Right ventricle myocardium superior (tissue), 1 donor: ENCODE results near the gene PTPRN2. TPM values are rescaled to one million over a fixed set of nuclear protein-coding genes. Genes with fewer than 3 reads are reported as not detected.
"Not testable (repeated sequence)": the region's sequence is repeated elsewhere in the genome, so short reads cannot be mapped to it uniquely, and the experiment has no call there.

Experiments
- ATAC-seq: fragments of 200-7000 bp; cut with Tn5 transposase; one replicate; pipeline ENCODE4 v1.9.1; 2020; ENCODE audit warnings: mild to moderate bottlenecking; ENCODE audit not compliant: poor library complexity
- DNase-seq: peaks from one replicate; pipeline ENCODE4 v3.0.0-alpha.2; 2020
- intact Hi-C: fragments of 100-400 bp; cut with DNase I; formaldehyde crosslinking; loops from one replicate; pipeline ENCODE4 v1.11.2; 2022
- total RNA-seq: library from RNA; stranded (reverse); fragmentation: NEBNext Ultra II Directional; extraction: Animal tissue kit (Norgen Biotek cat#: 25700); gene quantifications from one replicate; pipeline ENCODE4 v1.2.1, GENCODE V29; 2021
- donor health status: DM: no; HTN: yes; CAD: no; lungs with severe emphysema.

The PTPRN2 gene
- total RNA-seq, 1 donor from 2014 or later: 1.2 TPM

DNA sequence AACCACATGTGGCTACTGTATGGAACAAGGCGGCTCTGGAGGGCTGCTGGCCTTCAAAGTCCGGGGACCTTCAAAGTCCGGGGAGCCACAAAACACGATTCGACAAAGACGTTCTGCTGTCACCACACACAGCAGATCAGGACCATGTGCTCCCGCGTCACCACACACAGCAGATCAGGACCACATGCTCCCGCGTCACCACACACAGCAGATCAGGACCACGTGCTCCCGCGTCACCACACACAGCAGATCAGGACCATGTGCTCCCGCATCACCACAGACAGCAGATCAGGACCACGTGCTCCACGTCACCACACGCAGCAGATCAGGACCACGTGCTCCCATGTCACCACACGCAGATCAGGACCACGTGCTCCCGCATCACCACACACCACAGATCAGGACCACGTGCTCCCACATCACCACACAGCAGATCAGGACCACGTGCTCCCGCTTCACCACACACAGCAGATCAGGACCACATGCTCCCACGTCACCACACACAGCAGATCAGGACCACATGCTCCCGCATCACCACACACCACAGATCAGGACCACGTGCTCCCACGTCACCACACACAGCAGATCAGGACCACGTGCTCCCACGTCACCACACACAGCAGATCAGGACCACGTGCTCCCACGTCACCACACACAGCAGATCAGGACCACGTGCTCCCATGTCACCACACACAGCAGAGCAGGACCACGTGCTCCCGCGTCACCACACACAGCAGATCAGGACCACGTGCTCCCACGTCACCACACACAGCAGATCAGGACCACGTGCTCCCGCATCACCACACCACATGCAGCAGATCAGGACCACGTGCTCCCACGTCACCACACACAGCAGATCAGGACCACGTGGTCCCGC lies 1024.9 kb downstream of the PTPRN2 start:
- DNase-seq, intact Hi-C loops, ATAC-seq: not testable (repeated sequence)

DNA sequence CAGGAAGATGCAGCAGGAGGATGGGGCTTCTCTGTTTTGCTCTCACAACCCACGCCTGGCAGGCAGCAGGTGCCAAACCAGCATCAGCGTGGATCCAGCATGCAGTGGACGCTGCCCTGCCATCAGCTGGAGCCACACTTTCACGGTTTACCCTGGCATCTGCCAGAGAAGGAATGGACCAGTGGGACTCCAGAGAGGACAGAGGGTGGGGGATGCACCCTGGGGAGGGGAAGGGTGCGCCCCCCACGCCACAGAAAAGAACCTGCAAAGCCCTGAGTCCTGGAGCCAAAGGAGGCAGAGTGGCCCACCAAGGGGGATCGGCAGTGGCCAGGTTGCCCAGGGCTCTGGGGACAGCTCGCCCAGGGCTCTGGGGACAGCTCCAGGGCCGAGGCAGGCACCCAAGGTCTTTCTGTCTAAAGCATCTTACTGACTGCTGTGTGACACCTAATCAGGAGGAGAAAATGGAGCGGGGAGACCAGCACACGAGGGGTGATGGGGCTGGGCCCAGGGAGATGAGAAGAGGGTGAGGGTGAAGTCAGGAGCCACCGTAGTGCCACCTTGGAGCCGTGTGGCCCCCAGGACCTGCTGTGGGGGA lies 1025.7 kb downstream of the PTPRN2 start:
- intact Hi-C loops: no loop called here
- DNase-seq: no peak
- no peak for ATAC-seq

DNA sequence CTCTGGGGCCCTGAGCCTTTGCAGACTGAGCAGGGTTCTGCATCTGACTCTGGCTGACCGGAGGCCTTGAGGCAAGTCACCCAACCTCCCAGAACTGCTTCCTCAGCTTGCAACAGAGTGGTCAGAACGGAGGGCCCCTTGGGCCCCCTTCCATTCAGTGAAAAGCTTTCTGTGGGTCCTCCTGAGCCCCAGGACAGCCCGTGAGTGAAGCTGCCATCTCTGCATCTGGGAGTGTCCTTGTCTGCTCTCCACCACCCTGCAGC lies 1026.2 kb downstream of the PTPRN2 start:
- intact Hi-C loops: no loop called here
- DNase-seq (no peak), ATAC-seq (no peak)

DNA sequence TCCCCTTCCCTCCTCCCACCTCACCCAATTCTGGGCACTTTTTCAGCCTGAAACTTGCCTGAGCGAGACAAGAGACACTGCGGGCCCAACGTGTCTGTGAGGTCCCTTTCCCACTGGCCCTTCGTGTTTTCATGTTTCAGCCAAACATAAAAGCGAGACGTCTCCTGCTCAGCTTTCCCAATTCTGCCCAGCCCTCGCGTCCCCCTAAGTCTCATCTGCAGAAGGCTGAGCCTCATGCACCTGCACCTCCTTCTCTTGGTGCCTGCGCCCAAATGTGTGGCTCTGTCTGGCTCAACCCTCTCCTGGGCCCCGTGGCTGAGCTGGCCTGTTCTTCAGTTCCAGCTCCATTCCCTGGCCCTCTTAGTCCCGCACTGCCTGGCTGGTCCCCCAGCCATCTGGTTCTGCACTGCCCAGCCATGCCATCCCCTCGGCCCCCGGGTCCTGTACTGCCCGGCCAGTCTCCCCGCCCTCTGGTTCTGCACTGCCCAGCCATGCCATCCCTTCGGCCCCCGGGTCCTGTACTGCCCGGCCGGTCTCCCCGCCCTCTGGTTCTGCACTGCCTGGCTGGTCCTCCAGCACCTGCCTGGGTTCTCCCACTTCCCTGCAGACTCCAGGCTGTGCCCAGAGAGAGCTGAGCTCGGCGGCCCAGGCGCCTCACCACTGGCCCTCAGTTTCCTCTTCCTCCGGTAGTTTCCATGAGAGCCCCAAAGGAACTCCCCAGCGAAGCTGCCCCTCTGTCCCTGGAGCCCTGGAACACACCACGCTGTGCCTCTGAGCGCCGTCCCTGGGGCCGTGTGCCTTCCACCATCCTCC lies 1026.7 kb downstream of the PTPRN2 start:
- DNase-seq (no peak), ATAC-seq (no peak)
- intact Hi-C loops: no loop called here

DNA sequence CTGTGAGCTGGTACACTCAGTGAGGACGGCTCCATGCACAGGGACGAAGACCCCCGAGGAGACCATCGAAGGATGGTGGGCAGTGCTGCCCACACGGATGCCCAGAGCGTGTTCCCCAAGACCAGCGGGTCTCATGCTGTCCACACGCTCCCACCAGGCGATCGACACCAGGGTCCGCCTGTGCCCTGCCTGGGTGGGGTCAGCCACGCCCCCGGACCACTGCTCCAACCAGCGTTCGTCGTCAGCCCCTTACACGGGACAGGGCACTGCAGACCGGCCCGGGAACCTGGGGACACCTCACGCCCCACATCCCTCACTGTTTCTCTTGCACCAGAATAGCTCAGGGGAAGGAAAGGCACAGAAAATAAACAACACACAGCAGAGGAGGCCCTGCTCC lies 1027.4 kb downstream of the PTPRN2 start:
- intact Hi-C loops: no loop called here
- ATAC-seq (no peak), DNase-seq (no peak)

DNA sequence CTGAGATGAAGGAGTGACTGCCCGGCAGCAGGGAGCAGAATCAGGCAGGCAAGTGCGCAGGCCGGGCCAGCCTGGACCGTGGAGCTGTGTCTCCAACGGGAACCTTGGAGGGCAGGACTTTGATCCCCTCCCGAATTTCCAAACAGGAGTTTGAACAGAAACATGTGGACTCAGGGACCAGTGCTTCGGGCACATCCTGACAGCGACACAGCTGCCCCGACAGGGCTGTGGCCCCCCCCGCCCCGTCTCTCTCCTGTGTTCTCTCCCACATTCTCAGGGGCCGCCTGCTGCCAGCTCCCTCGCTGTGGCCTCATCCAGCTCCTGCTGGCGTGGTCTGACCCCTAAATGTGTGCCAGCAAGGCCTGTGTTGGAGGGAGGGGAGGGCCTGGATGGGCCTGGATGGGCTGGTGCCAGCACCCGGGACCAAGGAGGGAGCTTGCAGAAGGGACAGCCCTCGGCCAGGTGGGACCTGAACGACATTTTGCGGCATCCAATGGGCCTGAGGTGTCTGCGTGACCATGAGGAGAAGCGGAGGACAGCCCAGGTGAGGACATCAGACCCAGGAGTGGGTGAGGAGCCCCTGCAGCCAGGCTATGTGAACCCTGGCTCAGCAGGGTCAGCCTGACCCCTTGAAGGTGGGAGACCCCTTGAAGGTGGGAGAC lies 1027.9 kb downstream of the PTPRN2 start:
- DNase-seq (no peak), ATAC-seq (no peak)
- intact Hi-C loops: no loop called here

DNA sequence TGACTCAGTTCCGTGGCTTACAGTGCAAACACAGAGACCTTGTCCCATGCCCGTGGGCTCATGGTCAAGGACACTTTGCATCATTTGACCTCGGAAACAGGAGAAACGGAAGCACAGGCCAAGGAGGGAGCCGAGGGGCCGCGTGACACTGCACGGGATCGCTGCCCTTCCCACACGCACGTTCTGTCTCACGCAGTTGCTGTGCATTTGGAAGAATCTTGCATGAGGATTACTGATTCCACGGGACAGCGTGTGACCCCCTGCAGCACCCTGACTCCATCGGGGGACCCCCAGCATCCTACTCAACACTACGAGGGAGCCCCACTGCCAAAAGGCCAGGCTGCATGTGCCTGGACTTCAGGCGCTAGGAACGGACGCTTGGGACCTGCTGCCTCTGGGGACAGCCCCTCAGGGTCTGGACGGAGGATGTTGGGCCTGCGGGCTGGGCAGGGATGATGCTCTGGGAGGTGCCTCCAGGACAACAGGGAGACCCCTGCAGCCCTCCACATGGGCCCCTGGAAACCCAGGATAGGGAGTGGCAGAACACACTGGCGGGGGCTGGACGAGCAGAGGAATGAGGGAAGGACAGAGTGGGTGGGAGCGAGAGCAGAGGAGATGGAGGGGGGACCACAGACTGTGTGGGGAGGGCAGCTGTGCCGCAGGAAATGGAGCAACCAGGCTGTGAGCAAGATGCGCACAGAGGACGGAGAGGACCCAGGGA lies 1028.6 kb downstream of the PTPRN2 start:
- ATAC-seq: no peak
- DNase-seq: no peak
- intact Hi-C loops: no loop called here

DNA sequence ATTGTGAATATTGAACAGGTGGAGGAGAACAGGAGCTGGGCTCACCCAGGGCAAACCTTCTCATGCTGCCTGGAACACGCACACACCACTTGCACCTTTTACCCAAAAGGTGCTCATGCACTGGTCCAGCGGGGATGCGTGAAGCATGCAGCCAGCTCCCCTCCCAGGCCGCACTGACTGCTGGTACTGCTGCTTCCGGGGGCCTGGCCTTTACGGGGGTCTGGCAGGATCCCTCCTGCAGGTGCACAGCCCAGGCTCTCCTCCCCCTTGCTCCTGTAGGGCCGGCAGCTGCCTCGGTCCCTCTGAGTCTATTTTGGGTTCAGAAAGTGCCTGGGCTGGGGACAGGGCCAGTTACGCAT lies 1029.1 kb downstream of the PTPRN2 start:
- DNase-seq (no peak), ATAC-seq (no peak)
- intact Hi-C loops: no loop called here

DNA sequence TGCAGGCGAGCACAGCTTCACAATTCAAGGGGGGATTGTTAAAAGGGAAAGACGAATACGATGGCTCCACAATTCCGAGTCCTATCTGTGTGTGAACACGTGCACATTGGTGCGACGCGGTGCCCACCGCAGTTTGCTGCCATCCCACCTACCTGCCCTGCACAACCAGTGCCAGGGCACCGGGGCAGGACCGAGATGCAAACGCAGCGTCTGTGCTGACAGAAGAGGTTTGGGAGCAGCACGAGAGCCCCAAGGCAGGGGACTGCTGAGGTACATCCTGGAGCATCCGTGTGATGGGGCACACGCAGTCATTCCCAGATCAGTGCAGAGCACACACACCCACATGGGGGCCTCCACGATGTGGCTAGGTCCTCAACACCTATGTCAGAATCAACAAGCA lies 1029.6 kb downstream of the PTPRN2 start:
- ATAC-seq (no peak), DNase-seq (no peak)
- intact Hi-C loops: no loop called here

DNA sequence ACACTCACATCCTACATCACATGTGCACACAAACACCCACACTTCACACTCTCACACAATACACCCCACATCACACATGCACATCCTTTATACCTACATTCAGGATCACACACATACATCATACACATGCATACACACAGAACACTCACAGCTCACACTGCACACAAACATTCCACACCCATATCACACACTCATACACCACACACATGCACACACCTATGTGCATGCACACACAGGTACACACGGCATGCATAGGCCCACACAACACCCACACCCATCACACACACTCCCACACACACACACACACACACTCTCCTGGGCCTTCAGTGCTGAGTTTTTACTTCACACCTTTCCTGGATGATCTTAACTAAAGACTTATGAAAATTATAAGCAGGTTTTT lies 1030.4 kb downstream of the PTPRN2 start:
- intact Hi-C loops: no loop called here
- DNase-seq (no peak), ATAC-seq (no peak)

DNA sequence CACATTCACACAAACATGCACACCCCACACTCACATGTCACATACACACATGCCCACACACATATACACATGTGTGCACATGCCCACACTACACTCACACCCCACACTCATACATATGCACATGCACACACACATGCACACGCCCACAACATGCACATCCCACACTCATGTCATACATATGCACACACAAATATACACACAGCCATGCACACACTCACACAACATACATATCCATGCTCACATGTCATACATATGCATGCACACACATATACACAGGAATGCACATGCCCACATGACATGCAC lies 1031.0 kb downstream of the PTPRN2 start:
- ATAC-seq: no peak
- intact Hi-C loops: no loop called here
- DNase-seq: no peak

DNA sequence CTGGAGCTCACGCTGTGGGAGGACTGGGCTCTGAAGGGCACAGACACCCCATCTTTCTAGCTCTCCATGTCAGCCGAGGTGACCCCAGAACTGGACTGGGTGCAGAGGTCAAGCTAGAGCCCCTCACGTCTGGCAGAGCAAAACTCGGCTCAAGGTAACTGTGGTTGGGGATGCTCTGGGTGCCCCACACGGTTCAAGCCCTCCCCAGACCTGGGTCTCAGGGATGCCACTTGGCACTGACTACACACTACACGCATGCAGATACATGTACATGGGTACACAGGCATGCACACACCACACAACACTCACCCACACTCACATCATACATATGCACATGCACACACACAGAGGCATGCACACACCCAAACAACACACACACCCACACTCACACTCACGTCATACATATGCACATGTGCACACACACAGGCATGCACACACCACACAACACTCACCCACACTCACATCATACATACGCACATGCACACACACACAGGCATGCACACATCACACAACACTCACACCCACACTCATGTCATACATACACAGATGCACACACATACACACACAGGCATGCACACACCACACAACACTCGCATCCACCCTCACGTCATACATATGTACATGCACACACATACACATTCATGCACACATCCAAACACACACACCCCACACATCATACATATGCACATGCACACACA lies 1031.5 kb downstream of the PTPRN2 start:
- intact Hi-C loops: no loop called here
- DNase-seq (no peak), ATAC-seq (no peak)

DNA sequence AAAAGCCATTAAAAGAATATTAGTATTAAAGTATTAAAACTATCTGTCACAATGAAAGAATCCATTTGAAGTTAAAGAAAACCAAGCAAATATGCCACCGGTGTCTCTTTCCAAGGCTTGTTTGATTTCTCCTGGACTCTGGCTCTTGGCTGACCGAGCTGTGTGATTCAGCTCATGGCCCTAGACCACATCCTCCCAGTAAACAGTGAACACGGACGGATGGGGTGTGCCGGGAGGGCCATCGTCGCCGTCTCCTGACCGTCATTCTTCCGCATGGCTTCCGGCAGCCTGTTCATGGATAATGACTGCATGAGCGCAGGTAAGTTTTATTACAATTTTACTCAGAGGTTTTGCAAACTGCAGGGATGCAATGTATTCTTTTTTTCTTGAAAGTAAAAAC lies 1032.3 kb downstream of the PTPRN2 start:
- DNase-seq (no peak), ATAC-seq (no peak)
- intact Hi-C loops: no loop called here

DNA sequence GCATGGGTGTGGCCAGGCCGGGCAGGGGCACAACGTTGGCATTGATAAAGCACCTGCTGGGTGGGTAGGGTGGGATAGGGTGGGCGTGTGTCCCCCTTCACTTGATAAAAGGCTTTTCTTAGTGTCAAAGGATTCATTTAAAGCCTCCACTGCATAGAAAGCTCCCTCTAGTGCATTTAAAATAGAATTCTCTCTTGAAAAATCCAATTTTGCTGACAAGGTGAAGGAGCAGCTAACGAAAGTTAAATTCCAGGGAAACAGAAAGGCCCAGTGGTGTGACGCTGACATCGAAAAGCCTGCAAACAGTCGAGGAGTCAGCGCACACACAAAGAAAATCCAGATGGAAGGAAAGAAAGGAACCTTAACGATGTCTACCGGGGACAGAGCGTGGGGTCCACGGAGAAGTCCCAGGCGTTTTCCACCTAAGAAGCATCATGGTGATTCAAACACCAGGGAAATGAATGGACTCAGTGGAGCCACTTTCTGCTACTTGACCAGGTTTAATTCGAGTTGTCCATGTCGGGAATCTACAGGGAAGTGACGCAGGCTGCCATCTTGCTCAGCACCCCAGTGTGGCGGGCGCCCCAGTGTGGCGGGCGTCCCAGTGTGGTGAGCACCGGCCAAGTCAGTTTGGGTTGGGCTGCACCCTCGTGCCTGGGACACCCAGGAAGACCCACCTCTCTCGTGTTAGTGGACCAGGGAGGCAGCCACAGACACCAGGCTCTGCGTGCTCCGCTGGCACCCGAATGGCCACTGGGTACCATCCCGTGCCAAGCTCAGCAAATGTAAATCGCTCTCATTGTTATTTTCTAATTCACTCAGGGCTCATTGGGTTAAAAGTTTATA lies 1033.0 kb downstream of the PTPRN2 start:
- intact Hi-C loops: no loop called here
- DNase-seq (no peak), ATAC-seq (no peak)

DNA sequence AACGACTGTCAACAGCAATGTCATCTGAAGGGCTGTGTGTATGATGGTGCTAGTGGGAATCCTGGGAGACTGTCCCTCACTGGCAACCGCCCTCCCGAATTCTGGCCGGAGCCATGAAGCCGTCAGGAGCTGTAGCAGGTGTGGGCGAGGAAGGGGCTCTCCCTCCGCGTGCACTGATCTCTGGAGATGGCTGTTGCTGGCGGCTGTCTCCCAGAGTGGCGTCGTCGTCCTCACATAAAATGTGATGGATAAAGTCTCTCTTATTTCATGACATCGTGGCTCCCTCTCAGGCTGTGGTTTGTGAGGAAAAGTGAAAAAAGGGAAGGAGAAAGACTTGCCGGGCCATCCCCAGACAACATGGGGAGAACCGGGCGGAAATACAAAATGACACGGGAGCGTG lies 1034.4 kb downstream of the PTPRN2 start:
- DNase-seq (peak; percentile 13), ATAC-seq (no peak)
- intact Hi-C loops: no loop called here

DNA sequence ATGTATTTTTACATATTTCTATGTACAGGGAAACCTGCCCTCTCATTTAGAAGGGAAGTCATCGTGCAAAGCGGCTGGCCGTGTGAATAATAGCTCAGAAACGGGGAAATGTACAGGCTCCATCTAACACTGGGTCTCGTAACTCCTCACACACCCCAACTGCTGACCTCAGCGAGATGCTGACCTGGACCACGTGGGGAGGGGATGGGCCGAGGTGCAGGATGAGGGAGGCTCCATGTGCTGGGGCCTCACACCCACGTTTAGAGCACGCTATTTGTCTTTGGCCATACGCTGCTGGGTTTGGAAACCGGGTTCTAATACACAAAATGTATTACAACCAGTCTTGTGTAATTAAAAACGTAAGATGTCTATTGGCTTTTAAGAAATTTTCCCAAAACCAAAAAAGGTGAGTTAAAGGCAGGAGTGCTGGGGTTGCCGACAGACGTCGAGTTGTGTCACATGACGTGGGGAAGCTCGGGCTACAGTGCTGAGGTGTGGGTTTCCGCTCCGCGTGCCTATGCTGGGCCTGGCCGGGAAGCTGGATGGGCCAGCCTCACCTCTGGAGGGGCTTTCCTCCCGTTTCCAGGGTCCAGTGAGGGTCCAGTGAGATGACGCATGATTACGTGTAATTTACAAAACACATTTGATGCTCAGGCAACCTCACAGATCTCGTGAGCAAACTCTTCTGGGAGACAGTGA lies 1035.2 kb downstream of the PTPRN2 start:
- intact Hi-C loops: no loop called here

More for the DNA sequence above, 1035.2 kb downstream of the PTPRN2 start:
- DNase-seq (peak; percentile 14), ATAC-seq (no peak)
